Measurements from ENCODE around the gene KIF11.
"Not testable (repeated sequence)": the region's sequence is repeated elsewhere in the genome, so short reads cannot be mapped to it uniquely, and the experiment has no call there.

Gene KIF11

GRCh38 chr10:92592761-92593618 is at the start of gene KIF11:
TSS of gene KIF11 (plus strand) at chr10:92593130. CDS start at chr10:92593376, 246 bp downstream.
- peak; percentile 97 for DNase-seq

- DNase-seq = peak; percentile 56
Observed at GRCh38 chr10:92544296-92544695, 48.6 kb upstream of the KIF11 start.

- no peak for DNase-seq
Observed at GRCh38 chr10:92545556-92545955, 47.4 kb upstream of the KIF11 start.

GRCh38 chr10:92547676-92548075 is 45.3 kb upstream of the KIF11 start:
- no peak for DNase-seq

- DNase-seq = no peak
Observed at GRCh38 chr10:92550924-92551323, 42.0 kb upstream of the KIF11 start.

GRCh38 chr10:92552310-92552709 is 40.6 kb upstream of the KIF11 start:
- no peak for DNase-seq

- DNase-seq = no peak
Observed at GRCh38 chr10:92553959-92554358, 39.0 kb upstream of the KIF11 start.

- DNase-seq = no peak
Observed at GRCh38 chr10:92559046-92559445, 33.9 kb upstream of the KIF11 start.

GRCh38 chr10:92562424-92562823 is 30.5 kb upstream of the KIF11 start:
- no peak for DNase-seq

- no peak for DNase-seq
Observed at GRCh38 chr10:92567952-92568600, 24.9 kb upstream of the KIF11 start.

- DNase-seq = no peak
Observed at GRCh38 chr10:92569071-92569470, 23.9 kb upstream of the KIF11 start.

- not testable (repeated sequence) for DNase-seq
Observed at GRCh38 chr10:92569663-92570062, 23.3 kb upstream of the KIF11 start.

GRCh38 chr10:92571649-92572048 is 21.3 kb upstream of the KIF11 start:
- DNase-seq = no peak

GRCh38 chr10:92572362-92573090 is 20.4 kb upstream of the KIF11 start:
- DNase-seq = peak; percentile 27

GRCh38 chr10:92573091-92573797 is 19.7 kb upstream of the KIF11 start:
- DNase-seq = peak; percentile 54

- DNase-seq = peak; percentile 91
Observed at GRCh38 chr10:92573798-92574547, 19.0 kb upstream of the KIF11 start, which contains the start of gene IDE. TSS of gene IDE (minus strand) at chr10:92574093. CDS start at chr10:92574019, 74 bp downstream.

GRCh38 chr10:92574548-92575261 is 18.2 kb upstream of the KIF11 start:
- DNase-seq = peak; percentile 52

GRCh38 chr10:92575961-92576360 is 17.0 kb upstream of the KIF11 start:
- peak; percentile 46 for DNase-seq

GRCh38 chr10:92582347-92582746 is 10.6 kb upstream of the KIF11 start:
- not testable (repeated sequence) for DNase-seq

- peak; percentile 72 for DNase-seq
Observed at GRCh38 chr10:92590623-92591549, 2.0 kb upstream of the KIF11 start.
